Neural progenitor cell (in vitro differentiated cells): ENCODE measurements around the gene TBC1D24. TPM values are rescaled to one million over a fixed set of nuclear protein-coding genes. Genes with fewer than 3 reads are reported as not detected.

Experiments used
- DNase-seq: peaks from one replicate; pipeline ENCODE4 v3.0.0-alpha.2; 2016; ENCODE audit warnings: low spot score
- H2AFZ ChIP-seq: fragments of 200-600 bp; sonication (generic); replicated peaks from 2 replicates; pipeline ENCODE4 v1.6.1; 2016; ENCODE audit warnings: antibody characterized with exemption
- H3F3A ChIP-seq: fragments of 200-600 bp; sonication (generic); 2 replicates; pipeline ENCODE4 v1.6.1; 2016; ENCODE audit warnings: antibody characterized with exemption, low read depth
- H3K27ac ChIP-seq: fragments of 200-600 bp; sonication (generic); 2 replicates; pipeline ENCODE4 v1.5.1; 2016; ENCODE audit warnings: mild to moderate bottlenecking
- H3K27me3 ChIP-seq: fragments of 200-600 bp; sonication (generic); 2 replicates; pipeline ENCODE4 v1.6.1; 2016; ENCODE audit warnings: mild to moderate bottlenecking, moderate library complexity
- H3K36me3 ChIP-seq: fragments of 200-600 bp; sonication (generic); 2 replicates; pipeline ENCODE4 v1.5.1; 2016
- H3K4me1 ChIP-seq: fragments of 200-600 bp; sonication (generic); 2 replicates; pipeline ENCODE4 v1.6.1; 2016; ENCODE audit warnings: mixed run types
- H3K4me2 ChIP-seq: fragments of 200-600 bp; sonication (generic); 2 replicates; pipeline ENCODE4 v1.6.1; 2016
- H3K4me3 ChIP-seq: fragments of 200-600 bp; sonication (generic); 2 replicates; pipeline ENCODE4 v1.5.1; 2016
- H3K79me2 ChIP-seq: fragments of 200-600 bp; sonication (generic); 2 replicates; pipeline ENCODE4 v1.6.1; 2016; ENCODE audit warnings: low read depth
- H3K9ac ChIP-seq: fragments of 200-600 bp; sonication (generic); 2 replicates; pipeline ENCODE4 v1.6.1; 2016
- H3K9me3 ChIP-seq: fragments of 200-600 bp; sonication (generic); 2 replicates; pipeline ENCODE4 v1.5.1; 2016; ENCODE audit warnings: low read depth
- H4K20me1 ChIP-seq: fragments of 200-600 bp; sonication (generic); 2 replicates; pipeline ENCODE4 v1.6.1; 2016; ENCODE audit warnings: low read depth
- H3K27ac Mint-ChIP-seq: 3 replicates; pipeline ENCODE4 v1.8.0; 2021; ENCODE audit warnings: mixed read lengths
- H3K27me3 Mint-ChIP-seq: 2 replicates; pipeline ENCODE4 v1.8.0; 2022; ENCODE audit warnings: low read depth, mild to moderate bottlenecking, inconsistent platforms, moderate library complexity, mixed read lengths; ENCODE audit not compliant: insufficient read depth
- H3K36me3 Mint-ChIP-seq: 3 replicates; pipeline ENCODE4 v1.8.0; 2021; ENCODE audit warnings: mixed read lengths
- H3K4me1 Mint-ChIP-seq: 3 replicates; pipeline ENCODE4 v1.8.0; 2021; ENCODE audit warnings: mixed read lengths
- H3K4me3 Mint-ChIP-seq: 3 replicates; pipeline ENCODE4 v1.8.0; 2021; ENCODE audit warnings: mild to moderate bottlenecking, moderate library complexity, mixed read lengths
- H3K9me3 Mint-ChIP-seq: 3 replicates; pipeline ENCODE4 v1.8.0; 2020; ENCODE audit warnings: mixed read lengths
- EZH2 ChIP-seq: fragments of 200-600 bp; sonication (generic); IDR thresholded peaks from 2 replicates; pipeline ENCODE4 v1.6.1; 2017; ENCODE audit warnings: antibody characterized with exemption, mild to moderate bottlenecking, moderate library complexity
- EZH2phosphoT487 ChIP-seq: fragments of 200-600 bp; sonication (generic); IDR thresholded peaks from 2 replicates; pipeline ENCODE4 v1.6.1; 2017; ENCODE audit warnings: antibody characterized with exemption
- total RNA-seq: library from RNA; depleted of rRNA; stranded (reverse); fragments of >200 nt; gene quantifications from 2 replicates; pipeline ENCODE4 v1.2.3, GENCODE V29; 2015; ENCODE audit warnings: low replicate concordance
- TF ChIP-seq, protein P1 (sequence below): fragments of 200-600 bp; sonication (generic); IDR thresholded peaks from 2 replicates; pipeline ENCODE4 v1.5.1; 2017; ENCODE audit warnings: antibody characterized with exemption, mild to moderate bottlenecking

Gene TBC1D24
- total RNA-seq, 1 donor from 2014 or later: 8.2 TPM

DNA sequence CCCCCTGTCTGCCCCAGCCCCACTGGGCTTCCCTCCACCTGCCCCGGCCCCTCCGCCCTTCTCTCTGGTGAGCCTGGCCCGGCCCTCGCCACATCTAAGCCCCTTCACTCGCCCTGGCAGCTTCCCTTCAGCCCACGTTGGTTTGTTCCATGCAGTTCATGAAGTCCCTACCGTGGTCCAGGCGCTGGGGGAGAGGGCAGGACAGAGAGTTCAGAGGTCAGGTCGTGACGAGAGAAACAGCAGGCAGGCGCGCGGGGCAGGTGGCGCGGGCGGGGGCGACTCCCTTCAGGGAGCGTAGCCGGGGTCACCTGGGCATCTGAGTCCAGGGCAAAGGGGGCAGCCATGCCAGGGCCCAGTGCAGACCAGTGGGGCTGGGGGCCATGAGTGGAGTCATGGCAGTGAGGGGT lies 23.9 kb upstream of the TBC1D24 start:
- Mint-ChIP-seq H3K9me3 (no peaks in the 10 kb centered on the region), H3K4me3 (no peak overlapping the region), H3K36me3 (peaks cover 30% of the 10 kb centered on the region), H3K27me3 (peaks cover 8% of the 10 kb centered on the region), H3K4me1 (no peaks in the 10 kb centered on the region), H3K27ac (no peak overlapping the region)
- Histone ChIP-seq H3K4me3 (no peak overlapping the region), H3K9me3 (no peaks in the 10 kb centered on the region), H3K4me2 (no peak overlapping the region), H3K36me3 (no peaks in the 10 kb centered on the region), H3K27ac (no peak overlapping the region), H3K27me3 (no peaks in the 10 kb centered on the region), H3K9ac (no peak overlapping the region), H3K79me2 (no peaks in the 10 kb centered on the region), H4K20me1 (peaks cover 19% of the 10 kb centered on the region), H2AFZ (no peak overlapping the region), H3F3A (no peaks in the 10 kb centered on the region), H3K4me1 (no peaks in the 10 kb centered on the region)
- DNase-seq: no peak
- TF ChIP-seq, protein P1, sequence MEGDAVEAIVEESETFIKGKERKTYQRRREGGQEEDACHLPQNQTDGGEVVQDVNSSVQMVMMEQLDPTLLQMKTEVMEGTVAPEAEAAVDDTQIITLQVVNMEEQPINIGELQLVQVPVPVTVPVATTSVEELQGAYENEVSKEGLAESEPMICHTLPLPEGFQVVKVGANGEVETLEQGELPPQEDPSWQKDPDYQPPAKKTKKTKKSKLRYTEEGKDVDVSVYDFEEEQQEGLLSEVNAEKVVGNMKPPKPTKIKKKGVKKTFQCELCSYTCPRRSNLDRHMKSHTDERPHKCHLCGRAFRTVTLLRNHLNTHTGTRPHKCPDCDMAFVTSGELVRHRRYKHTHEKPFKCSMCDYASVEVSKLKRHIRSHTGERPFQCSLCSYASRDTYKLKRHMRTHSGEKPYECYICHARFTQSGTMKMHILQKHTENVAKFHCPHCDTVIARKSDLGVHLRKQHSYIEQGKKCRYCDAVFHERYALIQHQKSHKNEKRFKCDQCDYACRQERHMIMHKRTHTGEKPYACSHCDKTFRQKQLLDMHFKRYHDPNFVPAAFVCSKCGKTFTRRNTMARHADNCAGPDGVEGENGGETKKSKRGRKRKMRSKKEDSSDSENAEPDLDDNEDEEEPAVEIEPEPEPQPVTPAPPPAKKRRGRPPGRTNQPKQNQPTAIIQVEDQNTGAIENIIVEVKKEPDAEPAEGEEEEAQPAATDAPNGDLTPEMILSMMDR: no peak
- TF ChIP-seq EZH2: no peak
- no peak for TF ChIP-seq EZH2phosphoT487

DNA sequence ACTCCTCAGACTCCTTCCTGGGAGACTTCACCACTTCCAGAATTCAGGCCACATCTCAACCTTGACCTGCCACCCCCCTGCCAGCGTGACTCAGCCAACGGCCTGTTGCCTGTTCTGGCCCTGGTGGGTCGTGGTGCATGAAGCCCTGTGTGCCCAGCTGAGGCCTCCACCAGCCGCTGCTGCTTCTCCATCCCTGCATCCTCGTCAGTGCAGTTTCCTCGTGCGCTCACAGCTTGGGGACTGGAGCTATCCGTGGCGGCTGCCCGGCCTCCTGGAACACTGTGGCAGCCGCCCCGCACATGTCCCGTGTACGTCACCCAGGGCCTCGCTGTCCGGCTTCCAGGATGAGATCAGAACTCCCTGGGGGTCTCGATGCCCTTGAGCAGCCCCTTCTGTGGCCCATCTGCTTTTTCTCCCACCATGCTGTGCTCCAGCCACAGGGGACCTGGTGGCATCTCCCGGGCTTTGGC lies 23.0 kb upstream of the TBC1D24 start:
- Mint-ChIP-seq H3K9me3 (no peaks in the 10 kb centered on the region), H3K27me3 (peaks cover 8% of the 10 kb centered on the region), H3K36me3 (peaks cover 23% of the 10 kb centered on the region), H3K27ac (no peak overlapping the region), H3K4me1 (no peaks in the 10 kb centered on the region), H3K4me3 (no peak overlapping the region)
- Histone ChIP-seq H3K36me3 (no peaks in the 10 kb centered on the region), H3K9ac (no peak overlapping the region), H3K4me2 (no peak overlapping the region), H3K79me2 (no peaks in the 10 kb centered on the region), H2AFZ (no peak overlapping the region), H3K27me3 (no peaks in the 10 kb centered on the region), H4K20me1 (peaks cover 19% of the 10 kb centered on the region), H3K4me3 (no peak overlapping the region), H3K4me1 (no peaks in the 10 kb centered on the region), H3F3A (peaks cover 6% of the 10 kb centered on the region), H3K27ac (no peak overlapping the region), H3K9me3 (no peaks in the 10 kb centered on the region)
- DNase-seq: no peak
- TF ChIP-seq, protein P1: no peak
- no peak for TF ChIP-seq EZH2
- no peak for TF ChIP-seq EZH2phosphoT487

DNA sequence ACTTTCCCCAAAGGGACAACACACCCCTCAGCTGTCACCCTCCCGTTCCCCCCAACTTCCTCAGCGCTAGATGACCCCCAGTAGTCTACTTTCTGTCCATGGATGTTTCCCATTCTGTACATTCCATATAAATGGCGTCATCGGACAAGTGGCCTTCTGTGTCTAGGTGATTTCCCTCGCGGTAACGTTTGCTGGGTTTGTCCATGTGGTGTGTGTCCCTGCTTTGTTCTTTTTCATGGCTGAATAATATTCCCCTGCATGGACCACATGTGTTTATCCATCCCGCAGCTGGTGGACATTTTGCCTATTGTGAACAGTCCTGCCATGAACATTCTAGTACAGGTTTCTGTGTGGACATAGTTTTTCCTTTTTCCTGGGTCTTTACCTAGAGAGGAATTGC lies 22.3 kb upstream of the TBC1D24 start:
- H3K27me3 Mint-ChIP-seq: peaks cover 8% of the 10 kb centered on the region
- no peaks in the 10 kb centered on the region for H3K79me2 ChIP-seq
- no peak overlapping the region for H2AFZ ChIP-seq
- no peak overlapping the region for H3K9ac ChIP-seq
- no peaks in the 10 kb centered on the region for H3K27me3 ChIP-seq
- TF ChIP-seq EZH2: no peak
- TF ChIP-seq, protein P1: no peak
- TF ChIP-seq EZH2phosphoT487: no peak
- no peak overlapping the region for H3K4me3 Mint-ChIP-seq
- no peaks in the 10 kb centered on the region for H3K36me3 ChIP-seq
- H3K4me3 ChIP-seq: no peak overlapping the region
- H3K27ac Mint-ChIP-seq: no peak overlapping the region
- H3K4me1 Mint-ChIP-seq: no peaks in the 10 kb centered on the region
- H3K9me3 Mint-ChIP-seq: no peaks in the 10 kb centered on the region
- H3K4me1 ChIP-seq: no peaks in the 10 kb centered on the region
- H3F3A ChIP-seq: peaks cover 14% of the 10 kb centered on the region
- peaks cover 19% of the 10 kb centered on the region for H4K20me1 ChIP-seq
- DNase-seq: no peak
- no peaks in the 10 kb centered on the region for H3K9me3 ChIP-seq
- H3K4me2 ChIP-seq: no peak overlapping the region
- peaks cover 25% of the 10 kb centered on the region for H3K36me3 Mint-ChIP-seq
- no peak overlapping the region for H3K27ac ChIP-seq
